K562 (cell line): ENCODE data around the gene GNAZ. TPM values are rescaled to one million over a fixed set of nuclear protein-coding genes. Genes with fewer than 3 reads are reported as not detected.

Experiments used
- ATF1 ChIP-seq, 2 experiments: fragments of 450-650 bp in 1 of 2; IDR thresholded peaks; 2 replicates each; pipeline ENCODE4 v1.6.1; 2016; ENCODE audit warnings: missing compliant biosample characterization in 1 of 2, missing genetic modification characterization in 1 of 2
- BRD4 ChIP-seq: fragments of 200-600 bp; sonication (generic); IDR thresholded peaks from 2 replicates; pipeline ENCODE4 v1.6.1; 2017; ENCODE audit warnings: inconsistent platforms
- DNMT1 ChIP-seq: fragments of 450-650 bp; IDR thresholded peaks from 2 replicates; pipeline ENCODE4 v1.6.1; 2016; ENCODE audit warnings: antibody characterized with exemption, mild to moderate bottlenecking
- ELF2 ChIP-seq: fragments of 250-450 bp; sonication (Bioruptor Pico); IDR thresholded peaks from 2 replicates; pipeline ENCODE4 v1.5.0; 2021; ENCODE audit warnings: mild to moderate bottlenecking
- FOS ChIP-seq: IDR thresholded peaks from 3 replicates; pipeline ENCODE4 v1.6.1; 2011; ENCODE audit not compliant: insufficient read length; ENCODE audit errors: extremely low read depth
- FOXM1 ChIP-seq, 2 experiments: fragments of 450-650 bp in 1 of 2; sonication (generic) in 1 of 2; formaldehyde crosslinking in 1 of 2; IDR thresholded peaks; 2 replicates each; pipeline versions ENCODE4 v1.6.1 to v1.9.0; 2017 to 2022; ENCODE audit warnings: low read depth in 2 of 2, mild to moderate bottlenecking in 2 of 2, missing genetic modification reagents in 1 of 2, moderate library complexity in 1 of 2
- FOXP1 ChIP-seq: sonication (generic); formaldehyde crosslinking; IDR thresholded peaks from 2 replicates; pipeline ENCODE4 v1.8.0; 2022; ENCODE audit warnings: mild to moderate bottlenecking, missing genetic modification reagents
- MTF1 ChIP-seq: fragments of 250-450 bp; sonication (Bioruptor Pico); IDR thresholded peaks from 2 replicates; pipeline ENCODE4 v1.9.0; 2021; ENCODE audit warnings: moderate library complexity, mild to moderate bottlenecking, inconsistent platforms, borderline replicate concordance
- MXI1 ChIP-seq: IDR thresholded peaks from 2 replicates; pipeline ENCODE4 v1.6.1; 2011; ENCODE audit warnings: low read depth, mild to moderate bottlenecking, improper control_type of control experiment, low read length
- NCOA1 ChIP-seq: fragments of 450-650 bp; IDR thresholded peaks from 2 replicates; pipeline ENCODE4 v1.6.1; 2016; ENCODE audit warnings: low read depth
- NFIC ChIP-seq: fragments of 450-650 bp; IDR thresholded peaks from 2 replicates; pipeline ENCODE4 v1.6.1; 2017; ENCODE audit warnings: mild to moderate bottlenecking, inconsistent platforms
- NONO ChIP-seq, 2 experiments: fragments of 200-400 bp in 1 of 2; fragments of 450-650 bp in 1 of 2; formaldehyde crosslinking in 1 of 2; IDR thresholded peaks; 2 replicates each; pipeline ENCODE4 v1.6.1; 2017; ENCODE audit warnings: low read depth in 2 of 2, mild to moderate bottlenecking in 2 of 2, moderate library complexity in 2 of 2, low read length in 1 of 2
- PHB ChIP-seq: fragments of 250-450 bp; sonication (Bioruptor Pico); IDR thresholded peaks from 2 replicates; pipeline ENCODE4 v1.5.0; 2021
- POU5F1 ChIP-seq: fragments of 150-350 bp; IDR thresholded peaks from 2 replicates; pipeline ENCODE4 v1.6.1; 2014; ENCODE audit warnings: borderline replicate concordance, low read length, low read depth, mild to moderate bottlenecking; ENCODE audit not compliant: partially characterized antibody
- PRMT5 ChIP-seq: sonication (generic); formaldehyde crosslinking; IDR thresholded peaks from 2 replicates; pipeline ENCODE4 v1.5.0; 2020; ENCODE audit warnings: missing genetic modification reagents
- RUNX1 ChIP-seq: sonication (generic); IDR thresholded peaks from 2 replicates; pipeline ENCODE4 v1.6.1; 2016; ENCODE audit warnings: antibody characterized with exemption, low read depth
- SETDB1 ChIP-seq: IDR thresholded peaks from one replicate; pipeline ENCODE4 v1.6.1; 2012; ENCODE audit warnings: low read length, control low read depth, inconsistent platforms
- SIX5 ChIP-seq, 2 experiments: IDR thresholded peaks; 2 replicates each; pipeline ENCODE4 v1.6.1; 2011; ENCODE audit warnings: low read length in 2 of 2, borderline replicate concordance in 1 of 2, low read depth in 1 of 2, mild to moderate bottlenecking in 1 of 2, moderate library complexity in 1 of 2; ENCODE audit not compliant: insufficient read depth in 1 of 2
- SREBF1 ChIP-seq: fragments of 150-350 bp; IDR thresholded peaks from 2 replicates; pipeline ENCODE4 v1.6.1; 2014; ENCODE audit warnings: antibody characterized with exemption, low read depth, low read length, borderline replicate concordance
- TBL1XR1 ChIP-seq, 2 experiments: IDR thresholded peaks; 2 replicates each; pipeline ENCODE4 v1.6.1; 2012; ENCODE audit warnings: improper control_type of control experiment in 2 of 2, low read length in 2 of 2, mild to moderate bottlenecking in 1 of 2
- THAP7 ChIP-seq: fragments of 250-450 bp; sonication (Bioruptor Pico); IDR thresholded peaks from 2 replicates; pipeline ENCODE4 v1.5.0; 2021
- TRIM28 ChIP-seq: fragments of 450-650 bp; IDR thresholded peaks from 2 replicates; pipeline ENCODE4 v1.6.1; 2017
- ZNF12 ChIP-seq: sonication (generic); formaldehyde crosslinking; IDR thresholded peaks from 2 replicates; pipeline ENCODE4 v1.4.0; 2020; ENCODE audit warnings: mild to moderate bottlenecking, missing genetic modification reagents
- ZNF431 ChIP-seq: sonication (generic); formaldehyde crosslinking; IDR thresholded peaks from 2 replicates; pipeline ENCODE4 v1.8.0; 2022; ENCODE audit warnings: mild to moderate bottlenecking, missing genetic modification reagents
- ZNF780A ChIP-seq: fragments of 250-450 bp; sonication (Bioruptor Pico); IDR thresholded peaks from 2 replicates; pipeline ENCODE4 v1.5.0; 2021; ENCODE audit warnings: mild to moderate bottlenecking
- polyA plus RNA-seq, 8 experiments: library from polyadenylated mRNA; depleted of rRNA in 4 of 8; stranded (reverse) in 5 of 8; unstranded in 3 of 8; fragments of >200 nt; fragmentation: Nextera tagmentation in 2 of 8; fragmentation: Illumina TruSeq in 1 of 8; extraction: Ambion mirVana in 2 of 8; extraction: Trizol in 1 of 8; gene quantifications; 2 replicates each; pipeline versions ENCODE4 v1.2.1 to v1.2.3, GENCODE V29; 2011 to 2014; ENCODE audit warnings: inconsistent platforms in 1 of 8, missing spikeins in 1 of 8
- total RNA-seq, 7 experiments: library from RNA; depleted of rRNA in 6 of 7; stranded (reverse); fragments of >200 nt in 6 of 7; fragmentation: Illumina TruSeq in 2 of 7; extraction: Trizol in 2 of 7; gene quantifications; 2 replicates each; pipeline versions ENCODE4 v1.2.1 to v1.2.3, GENCODE V29; 2011 to 2021; ENCODE audit warnings: low replicate concordance in 1 of 7
- TF ChIP-seq, protein P1 (sequence below): fragments of 450-650 bp; IDR thresholded peaks from 2 replicates; pipeline ENCODE4 v1.6.1; 2016; ENCODE audit warnings: low read depth, mild to moderate bottlenecking, moderate library complexity
- TF ChIP-seq, protein P2 (sequence below): fragments of 450-650 bp; IDR thresholded peaks from 2 replicates; pipeline ENCODE4 v1.6.1; 2016; ENCODE audit warnings: missing biosample characterization, missing genetic modification characterization
- TF ChIP-seq, protein P3 (sequence below): fragments of 200-800 bp; sonication (Bioruptor generic); IDR thresholded peaks from 2 replicates; pipeline ENCODE4 v1.6.1; 2017; ENCODE audit warnings: missing genetic modification characterization, missing compliant biosample characterization

The GNAZ gene
- total and polyA plus RNA-seq, 9 of the 15 experiments (the other 6 are each of a cell fraction or from before 2014, with no cell fraction given), result 0.04 to 0.22 (median 0.13) TPM; not detected in 3

DNA sequence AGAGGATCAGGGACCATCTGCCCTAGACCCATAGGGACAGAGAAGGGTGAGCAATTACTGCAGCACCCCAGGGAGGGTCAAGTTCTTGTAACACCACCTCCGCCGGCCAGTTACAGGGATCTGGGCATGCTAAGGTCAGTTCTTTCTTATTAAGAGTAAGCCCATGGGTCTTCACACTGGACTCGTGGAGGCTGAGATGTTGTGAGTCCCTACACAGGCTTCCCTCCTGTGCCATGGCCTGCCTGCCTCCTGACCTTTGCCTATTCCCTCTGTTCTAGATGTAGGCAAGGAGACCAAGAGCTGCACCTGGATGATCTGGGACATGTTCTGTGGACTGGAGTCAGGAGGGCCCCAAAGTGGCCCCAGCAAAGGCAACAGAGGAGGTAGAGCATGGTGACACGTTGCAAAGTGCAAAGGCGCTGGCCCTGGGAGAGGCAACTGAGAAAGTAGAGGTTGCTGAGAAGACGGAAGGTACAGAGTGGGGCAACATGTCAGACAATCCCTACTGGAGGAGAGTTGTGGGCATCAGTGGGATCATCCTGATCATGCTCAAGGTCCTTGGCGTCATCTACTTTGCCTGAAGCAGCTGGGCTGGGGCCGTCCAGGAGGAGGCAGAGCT, 16.3 kb upstream of the GNAZ start (continued):
- TF ChIP-seq NONO (IDR thresholded peaks at IDR 0.05; ENCODE audit: low read depth in 2 of 2, low read length in 1 of 2) (no peak), ATF1 (CRISPR knock-in tag; IDR thresholded peaks at IDR 0.05) (peak; percentile 43; the same call in 1 of the 2 replicates), ATF1 (tag; IDR thresholded peaks at IDR 0.05) (no peak), MTF1 (CRISPR knock-in tag) (no peak), ELF2 (no peak), PHB (CRISPR knock-in tag) (no peak), DNMT1 (no peak), NFIC (no peak), FOS (no peak), SIX5 (IDR thresholded peaks at IDR 0.05; ENCODE audit: borderline replicate concordance in 1 of 2, insufficient read depth in 1 of 2, low read depth in 1 of 2, low read length in 2 of 2) (no peak), ZNF431 (CRISPR knock-in tag) (no peak), POU5F1 (no peak), THAP7 (CRISPR knock-in tag) (no peak), BRD4 (no peak), SETDB1 (no peak), SREBF1 (no peak), FOXM1 (IDR thresholded peaks at IDR 0.05; ENCODE audit: low read depth) (no peak), FOXM1 (CRISPR knock-in tag; IDR thresholded peaks at IDR 0.05; ENCODE audit: low read depth) (no peak), FOXP1 (CRISPR knock-in tag) (0 out of 2 replicates have a peak, but pooled peaks have one; percentile 61), PRMT5 (peak; percentile 61; the same call in 1 of the 2 replicates), NCOA1 (no peak), ZNF12 (CRISPR knock-in tag) (no peak), TBL1XR1 (IDR thresholded peaks at IDR 0.05; ENCODE audit: low read length in 2 of 2) (peak in 1 of 2 experiments; percentile 17; a peak in 1 of 4 replicates), MXI1 (no peak), RUNX1 (no peak), TRIM28 (no peak), ZNF780A (no peak)
- TF ChIP-seq, protein P1, sequence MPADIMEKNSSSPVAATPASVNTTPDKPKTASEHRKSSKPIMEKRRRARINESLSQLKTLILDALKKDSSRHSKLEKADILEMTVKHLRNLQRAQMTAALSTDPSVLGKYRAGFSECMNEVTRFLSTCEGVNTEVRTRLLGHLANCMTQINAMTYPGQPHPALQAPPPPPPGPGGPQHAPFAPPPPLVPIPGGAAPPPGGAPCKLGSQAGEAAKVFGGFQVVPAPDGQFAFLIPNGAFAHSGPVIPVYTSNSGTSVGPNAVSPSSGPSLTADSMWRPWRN, result no peak
- TF ChIP-seq, protein P2, sequence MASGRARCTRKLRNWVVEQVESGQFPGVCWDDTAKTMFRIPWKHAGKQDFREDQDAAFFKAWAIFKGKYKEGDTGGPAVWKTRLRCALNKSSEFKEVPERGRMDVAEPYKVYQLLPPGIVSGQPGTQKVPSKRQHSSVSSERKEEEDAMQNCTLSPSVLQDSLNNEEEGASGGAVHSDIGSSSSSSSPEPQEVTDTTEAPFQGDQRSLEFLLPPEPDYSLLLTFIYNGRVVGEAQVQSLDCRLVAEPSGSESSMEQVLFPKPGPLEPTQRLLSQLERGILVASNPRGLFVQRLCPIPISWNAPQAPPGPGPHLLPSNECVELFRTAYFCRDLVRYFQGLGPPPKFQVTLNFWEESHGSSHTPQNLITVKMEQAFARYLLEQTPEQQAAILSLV, result no peak
- TF ChIP-seq, protein P3, sequence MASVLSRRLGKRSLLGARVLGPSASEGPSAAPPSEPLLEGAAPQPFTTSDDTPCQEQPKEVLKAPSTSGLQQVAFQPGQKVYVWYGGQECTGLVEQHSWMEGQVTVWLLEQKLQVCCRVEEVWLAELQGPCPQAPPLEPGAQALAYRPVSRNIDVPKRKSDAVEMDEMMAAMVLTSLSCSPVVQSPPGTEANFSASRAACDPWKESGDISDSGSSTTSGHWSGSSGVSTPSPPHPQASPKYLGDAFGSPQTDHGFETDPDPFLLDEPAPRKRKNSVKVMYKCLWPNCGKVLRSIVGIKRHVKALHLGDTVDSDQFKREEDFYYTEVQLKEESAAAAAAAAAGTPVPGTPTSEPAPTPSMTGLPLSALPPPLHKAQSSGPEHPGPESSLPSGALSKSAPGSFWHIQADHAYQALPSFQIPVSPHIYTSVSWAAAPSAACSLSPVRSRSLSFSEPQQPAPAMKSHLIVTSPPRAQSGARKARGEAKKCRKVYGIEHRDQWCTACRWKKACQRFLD (CRISPR knock-in tag), result no peak
